GM12878 (cell line): ENCODE results near the gene PAQR7. TPM values are rescaled to one million over a fixed set of nuclear protein-coding genes. Genes with fewer than 3 reads are reported as not detected.
A peak's percentile ranks its signal among the peaks of the same experiment; 100 is the strongest.

Experiments
- ATAC-seq: fragments of 200-7000 bp; cut with Tn5 transposase; 3 replicates; pipeline ENCODE4 v1.9.1; 2020; ENCODE audit warnings: mild to moderate bottlenecking, moderate library complexity
- BruUV-seq: library from RNA; stranded (reverse); fragments of 400-500 nt; replicated peaks from 2 replicates; lab custom pipeline; 2021; lab: Mats Ljungman, UMichigan
- CTCF ChIA-PET: fragments of 300-600 bp; sonication (Branson Sonifier 250); formaldehyde crosslinking; extraction: SDS; loops from one replicate; lab custom pipeline; 2021; ENCODE audit warnings: inconsistent platforms; lab: Yijun Ruan, JAX
- POLR2A ChIA-PET: fragments of 350-600 bp; formaldehyde crosslinking; extraction: SDS; loops from one replicate; lab custom pipeline; 2021; ENCODE audit warnings: inconsistent platforms; lab: Charles Lee
- RAD21 ChIA-PET: fragments of 300-600 bp; sonication (Branson Sonifier 250); formaldehyde crosslinking; loops from one replicate; lab custom pipeline; 2023; ENCODE audit warnings: antibody characterized with exemption; ENCODE audit not compliant: unreplicated experiment; lab: Charles Lee
- SMC1A ChIA-PET: fragments of 300-600 bp; sonication (Branson Sonifier 250); formaldehyde crosslinking; loops from one replicate; lab custom pipeline; 2023; ENCODE audit not compliant: unreplicated experiment, uncharacterized antibody; lab: Charles Lee
- DNase-seq: peaks from one replicate; pipeline ENCODE4 v3.0.0-alpha.2; 2011; ENCODE audit warnings: low read depth, low spot score
- FAIRE-seq: peaks from 3 replicates; lab custom pipeline; 2011; peaks lifted over from hg19 to GRCh38; lab: Jason Lieb, UNC
- H2AFZ ChIP-seq: 2 replicates; pipeline ENCODE4 v1.6.0; 2011; ENCODE audit warnings: low read depth, low read length, control low read depth; ENCODE audit not compliant: control insufficient read depth
- H3K27ac ChIP-seq: 2 replicates; pipeline ENCODE4 v1.5.1; 2011; ENCODE audit warnings: control low read depth; ENCODE audit not compliant: control insufficient read depth, insufficient read depth
- H3K27me3 ChIP-seq, 2 experiments: replicated peaks in 1 of 2; 2 replicates each; pipeline versions ENCODE4 v1.6.0 to v1.6.1; 2011; ENCODE audit warnings: low read length in 1 of 2; ENCODE audit not compliant: control insufficient read depth in 2 of 2, insufficient read depth in 2 of 2
- H3K36me3 ChIP-seq, 2 experiments: 2 replicates each; pipeline ENCODE4 v1.5.1; 2011; ENCODE audit warnings: low read length in 1 of 2; ENCODE audit not compliant: control insufficient read depth in 2 of 2, insufficient read depth in 2 of 2
- H3K4me1 ChIP-seq: 2 replicates; pipeline ENCODE4 v1.6.1; 2011; ENCODE audit warnings: mild to moderate bottlenecking, low read length, moderate library complexity, mixed read lengths; ENCODE audit not compliant: control insufficient read depth, insufficient read depth
- H3K4me2 ChIP-seq: 2 replicates; pipeline ENCODE4 v1.6.0; 2011; ENCODE audit warnings: control low read depth; ENCODE audit not compliant: control insufficient read depth, insufficient read depth
- H3K4me3 ChIP-seq: fragments of 200-600 bp; sonication (generic); 2 replicates; pipeline ENCODE4 v1.5.1; 2016
- H3K79me2 ChIP-seq: 2 replicates; pipeline ENCODE4 v1.6.0; 2011; ENCODE audit warnings: low read length; ENCODE audit not compliant: control insufficient read depth, insufficient read depth
- H3K9ac ChIP-seq: 2 replicates; pipeline ENCODE4 v1.8.0; 2011; ENCODE audit warnings: low read length, control low read depth, mixed read lengths; ENCODE audit not compliant: control insufficient read depth, insufficient read depth
- H3K9me3 ChIP-seq: replicated peaks from 3 replicates; pipeline ENCODE4 v1.5.1; 2011; ENCODE audit warnings: mild to moderate bottlenecking, low read length; ENCODE audit not compliant: control insufficient read depth, insufficient read depth
- H4K20me1 ChIP-seq: 2 replicates; pipeline ENCODE4 v1.6.0; 2011; ENCODE audit not compliant: control insufficient read depth, insufficient read depth
- CBX5 ChIP-seq: sonication (generic); IDR thresholded peaks from 2 replicates; pipeline ENCODE4 v1.6.1; 2016; ENCODE audit warnings: low read depth, moderate library complexity, mild to moderate bottlenecking, inconsistent platforms
- CHD1 ChIP-seq: IDR thresholded peaks from 2 replicates; pipeline ENCODE4 v1.6.1; 2012; ENCODE audit warnings: low read depth, low read length, improper control_type of control experiment
- DPF2 ChIP-seq: fragments of 450-650 bp; IDR thresholded peaks from 2 replicates; pipeline ENCODE4 v1.6.1; 2017; ENCODE audit warnings: mild to moderate bottlenecking
- EGR1 ChIP-seq, 2 experiments: IDR thresholded peaks; 1 replicate in 1 of 2; 2 replicates in 1 of 2; pipeline ENCODE4 v1.6.1; 2011 to 2012; ENCODE audit warnings: low read depth in 2 of 2, low read length in 2 of 2, borderline replicate concordance in 1 of 2, mild to moderate bottlenecking in 1 of 2, moderate library complexity in 1 of 2
- JUNB ChIP-seq: IDR thresholded peaks from 2 replicates; pipeline ENCODE4 v1.6.1; 2016; ENCODE audit warnings: antibody characterized with exemption, mild to moderate bottlenecking
- NBN ChIP-seq: fragments of 450-650 bp; IDR thresholded peaks from 2 replicates; pipeline ENCODE4 v1.6.1; 2016
- NR2F1 ChIP-seq: fragments of 450-650 bp; conservative IDR thresholded peaks from 2 replicates; pipeline ENCODE4 v1.6.1; 2017; ENCODE audit warnings: mild to moderate bottlenecking
- POLR2AphosphoS5 ChIP-seq: IDR thresholded peaks from 2 replicates; pipeline ENCODE4 v1.6.1; 2011; ENCODE audit warnings: mild to moderate bottlenecking, low read length, inconsistent platforms
- RAD21 ChIP-seq: IDR thresholded peaks from 2 replicates; pipeline ENCODE4 v1.6.1; 2011; ENCODE audit warnings: mild to moderate bottlenecking, low read depth, low read length, moderate library complexity; ENCODE audit not compliant: insufficient read depth
- SMAD1 ChIP-seq: fragments of 450-650 bp; IDR thresholded peaks from 2 replicates; pipeline ENCODE4 v1.6.1; 2018; ENCODE audit warnings: mild to moderate bottlenecking, low read depth; ENCODE audit not compliant: partially characterized antibody
- SMAD5 ChIP-seq: IDR thresholded peaks from 2 replicates; pipeline ENCODE4 v1.6.1; 2016; ENCODE audit warnings: antibody characterized with exemption, low read depth
- TARDBP ChIP-seq: IDR thresholded peaks from 2 replicates; pipeline ENCODE4 v1.6.1; 2016; ENCODE audit warnings: borderline replicate concordance
- TBL1XR1 ChIP-seq: IDR thresholded peaks from 2 replicates; pipeline ENCODE4 v1.6.1; 2012; ENCODE audit warnings: low read depth, low read length, improper control_type of control experiment
- WGBS: methylation state at CpG from one replicate; pipeline ENCODE4 v1.1.6; 2016; ENCODE audit warnings: low lambda C conversion rate; ENCODE audit not compliant: insufficient replicate concordance, insufficient coverage; ENCODE audit errors: missing lambda C conversion rate; 5-methylcytosine and 5-hydroxymethylcytosine counted together
- in situ Hi-C: fragments of 300-500 bp; cut with MboI; formaldehyde crosslinking; loops from 9 replicates; pipeline ENCODE4 v1.14.3; 2018; ENCODE audit warnings: mixed read lengths
- intact Hi-C: fragments of 100-400 bp; cut with micrococcal nuclease; formaldehyde crosslinking; loops from one replicate; pipeline ENCODE4 v1.14.2; 2022; ENCODE audit not compliant: unreplicated experiment
- polyA plus RNA-seq, 11 experiments: library from polyadenylated mRNA; depleted of rRNA in 4 of 11; unstranded in 6 of 11; stranded (reverse) in 5 of 11; fragments of >200 nt; fragmentation: Nextera tagmentation in 4 of 11; fragmentation: Illumina TruSeq in 1 of 11; extraction: Ambion mirVana in 4 of 11; extraction: Trizol in 1 of 11; gene quantifications; 1 replicate in 1 of 11; 2 replicates in 10 of 11; pipeline versions ENCODE4 v1.2.1 to v1.2.3, GENCODE V29; 2011 to 2016; ENCODE audit warnings: inconsistent platforms in 2 of 11, missing spikeins in 2 of 11, low read depth in 1 of 11
- total RNA-seq, 4 experiments: library from RNA; depleted of rRNA in 3 of 4; stranded (reverse); fragments of >200 nt in 3 of 4; fragmentation: Illumina TruSeq in 1 of 4; extraction: Trizol in 1 of 4; gene quantifications; 2 replicates each; pipeline versions ENCODE4 v1.2.1 to v1.2.3, GENCODE V29; 2013 to 2021
- TF ChIP-seq, protein P1 (sequence below), 3 experiments: IDR thresholded peaks in 2 of 3; conservative IDR thresholded peaks in 1 of 3; 2 replicates each; pipeline ENCODE4 v1.5.1; 2011; ENCODE audit warnings: low read depth in 3 of 3, low read length in 3 of 3, mild to moderate bottlenecking in 3 of 3, control low read depth in 2 of 3, moderate library complexity in 2 of 3, inconsistent platforms in 1 of 3, mixed read lengths in 1 of 3; ENCODE audit not compliant: control insufficient read depth in 2 of 3, insufficient read depth in 1 of 3; ENCODE audit errors: extremely low read depth in 1 of 3
- TF ChIP-seq, protein P2 (sequence below): fragments of 450-650 bp; IDR thresholded peaks from 2 replicates; pipeline ENCODE4 v1.6.1; 2017; ENCODE audit warnings: borderline replicate concordance

PAQR7 gene
- total and polyA plus RNA-seq, 10 of the 15 experiments (the other 5 are each of a cell fraction or from before 2014, with no cell fraction given) = 1.1 to 8.8 (median 5.2) TPM

DNA sequence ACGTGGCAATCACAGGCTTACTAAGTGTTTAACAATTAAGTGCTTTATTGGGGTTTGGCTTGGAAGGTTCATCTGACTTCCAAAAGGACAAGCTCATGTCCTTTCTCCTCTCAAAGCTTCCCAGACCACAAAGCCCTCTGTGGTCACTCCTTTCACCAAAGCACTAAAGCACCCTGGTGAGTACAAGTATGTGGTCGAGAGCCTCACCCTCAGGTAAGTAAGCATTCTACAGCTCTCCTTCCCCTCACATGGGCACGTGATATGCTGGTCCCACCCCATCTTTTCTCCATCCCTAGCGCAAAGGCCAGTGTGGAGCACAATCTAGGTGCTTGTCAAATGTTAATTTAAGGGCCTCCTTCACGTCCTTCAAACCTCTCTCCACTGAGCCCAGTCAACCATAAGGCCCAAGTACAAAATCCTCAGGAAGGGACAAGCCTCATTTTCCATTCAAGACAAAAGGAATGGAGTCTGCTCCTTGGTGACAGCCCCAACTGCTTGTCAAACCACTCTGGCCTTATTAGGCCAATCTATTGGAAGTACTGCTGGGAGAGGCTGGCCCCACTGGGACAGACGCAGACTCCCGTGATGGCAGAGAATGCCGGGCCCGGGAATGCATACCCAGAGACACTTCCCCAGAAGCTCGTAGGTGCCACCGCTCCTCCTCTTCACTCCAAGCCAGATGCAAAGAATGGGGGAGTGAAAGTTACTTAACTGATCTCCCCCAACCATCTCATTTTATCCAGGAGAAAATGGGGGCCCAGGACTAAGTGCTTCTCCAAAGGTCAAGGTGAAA, 22.9 kb upstream of the PAQR7 start:
- Histone ChIP-seq H3K36me3 (peaks cover 5 to 15% of the 10 kb centered on the region in 2 experiments; a peak in 3 of 4 replicates), H4K20me1 (no peaks in the 10 kb centered on the region), H3K27ac (no peak overlapping the region; the same call in 1 of the 2 replicates), H3K4me1 (peaks cover 6% of the 10 kb centered on the region; the same call in 1 of the 2 replicates), H2AFZ (no peak overlapping the region), H3K9ac (no peak overlapping the region), H3K79me2 (peaks cover 13% of the 10 kb centered on the region), H3K4me2 (no peak overlapping the region), H3K4me3 (no peak overlapping the region), H3K27me3 (no peaks in the 10 kb centered on the region), H3K9me3 (no peaks in the 10 kb centered on the region)
- ChIA-PET CTCF (interaction anchor here (14.0 kb wide), 1 partner anchor 98 kb away, joined by 383 read pairs; the partner anchor contains the start of gene PAFAH2), RAD21 (interaction anchor here (14.5 kb wide), 1 partner anchor 98 kb away, joined by 296 read pairs; the partner anchor contains the start of gene PAFAH2), SMC1A (interaction anchor here (0.6 to 19.7 kb wide), 2 partner anchors 79 to 100 kb away, joined by 3 to 319 read pairs; partner anchors contain the start of genes MTFR1L and PAFAH2), POLR2A (interaction anchor here (12.0 kb wide), 1 partner anchor 100 kb away, joined by 116 read pairs; the partner anchor contains the start of gene PAFAH2)
- DNase-seq = no peak
- ATAC-seq = no peak
- FAIRE-seq = no peak
- in situ Hi-C loops (loop anchor here (5.0 kb wide), 1 partner anchor 99 kb away; the partner anchor contains the start of gene PAFAH2), intact Hi-C loops (no loop called here)
- TF ChIP-seq RAD21 = no peak
- no peak for TF ChIP-seq SMAD1
- TF ChIP-seq TARDBP = no peak
- no peak for TF ChIP-seq EGR1 (IDR thresholded peaks at IDR 0.05; ENCODE audit: borderline replicate concordance in 1 of 2, low read depth in 2 of 2, low read length in 2 of 2)
- TF ChIP-seq DPF2 = no peak
- TF ChIP-seq TBL1XR1 = no peak
- no peak for TF ChIP-seq NR2F1
- TF ChIP-seq NBN = no peak
- TF ChIP-seq, protein P1, sequence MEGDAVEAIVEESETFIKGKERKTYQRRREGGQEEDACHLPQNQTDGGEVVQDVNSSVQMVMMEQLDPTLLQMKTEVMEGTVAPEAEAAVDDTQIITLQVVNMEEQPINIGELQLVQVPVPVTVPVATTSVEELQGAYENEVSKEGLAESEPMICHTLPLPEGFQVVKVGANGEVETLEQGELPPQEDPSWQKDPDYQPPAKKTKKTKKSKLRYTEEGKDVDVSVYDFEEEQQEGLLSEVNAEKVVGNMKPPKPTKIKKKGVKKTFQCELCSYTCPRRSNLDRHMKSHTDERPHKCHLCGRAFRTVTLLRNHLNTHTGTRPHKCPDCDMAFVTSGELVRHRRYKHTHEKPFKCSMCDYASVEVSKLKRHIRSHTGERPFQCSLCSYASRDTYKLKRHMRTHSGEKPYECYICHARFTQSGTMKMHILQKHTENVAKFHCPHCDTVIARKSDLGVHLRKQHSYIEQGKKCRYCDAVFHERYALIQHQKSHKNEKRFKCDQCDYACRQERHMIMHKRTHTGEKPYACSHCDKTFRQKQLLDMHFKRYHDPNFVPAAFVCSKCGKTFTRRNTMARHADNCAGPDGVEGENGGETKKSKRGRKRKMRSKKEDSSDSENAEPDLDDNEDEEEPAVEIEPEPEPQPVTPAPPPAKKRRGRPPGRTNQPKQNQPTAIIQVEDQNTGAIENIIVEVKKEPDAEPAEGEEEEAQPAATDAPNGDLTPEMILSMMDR (IDR thresholded peaks at IDR 0.05 in 2 of 3, conservative IDR thresholded peaks at IDR 0.05 in 1 of 3; ENCODE audit: control insufficient read depth in 2 of 3, extremely low read depth in 1 of 3, insufficient read depth in 1 of 3, low read depth in 3 of 3, low read length in 3 of 3) = no peak
- no peak for TF ChIP-seq JUNB
- 0 out of 2 replicates have a peak, but pooled peaks have one; percentile 22 for TF ChIP-seq SMAD5
- no peak for TF ChIP-seq CBX5
- TF ChIP-seq, protein P2, sequence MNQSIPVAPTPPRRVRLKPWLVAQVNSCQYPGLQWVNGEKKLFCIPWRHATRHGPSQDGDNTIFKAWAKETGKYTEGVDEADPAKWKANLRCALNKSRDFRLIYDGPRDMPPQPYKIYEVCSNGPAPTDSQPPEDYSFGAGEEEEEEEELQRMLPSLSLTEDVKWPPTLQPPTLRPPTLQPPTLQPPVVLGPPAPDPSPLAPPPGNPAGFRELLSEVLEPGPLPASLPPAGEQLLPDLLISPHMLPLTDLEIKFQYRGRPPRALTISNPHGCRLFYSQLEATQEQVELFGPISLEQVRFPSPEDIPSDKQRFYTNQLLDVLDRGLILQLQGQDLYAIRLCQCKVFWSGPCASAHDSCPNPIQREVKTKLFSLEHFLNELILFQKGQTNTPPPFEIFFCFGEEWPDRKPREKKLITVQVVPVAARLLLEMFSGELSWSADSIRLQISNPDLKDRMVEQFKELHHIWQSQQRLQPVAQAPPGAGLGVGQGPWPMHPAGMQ = no peak
- peak; percentile 59; the same call in 1 of the 2 replicates for TF ChIP-seq POLR2AphosphoS5
- no peak for TF ChIP-seq CHD1
- BruUV-seq = no TSS peak
- 90% methylated on average over 11 of the region's 11 CpGs for WGBS
